ENCODE results near the gene ATP6V1B1.

The ATP6V1B1 gene

DNA sequence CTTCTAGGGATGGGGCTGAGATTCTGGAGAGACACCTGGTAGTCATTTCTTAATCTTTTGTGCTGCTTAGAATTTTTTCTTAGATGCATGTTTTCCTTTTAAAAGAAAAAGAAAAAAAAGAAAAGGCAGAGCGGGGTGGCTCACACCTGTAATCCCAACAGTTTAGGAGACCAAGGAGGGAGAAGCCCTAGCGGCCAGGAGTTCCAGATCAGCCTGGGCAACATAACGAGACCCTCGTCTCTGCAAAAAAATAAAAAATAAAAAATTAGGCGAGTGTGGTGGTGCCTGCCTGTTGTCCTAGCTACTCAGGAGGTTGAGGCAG is 46.0 kb upstream of the ATP6V1B1 start:
- no peak overlapping the region for H3K4me3 ChIP-seq (replicated peaks; ENCODE audit: low read depth, low read length)
- DNase-seq (ENCODE audit: low read depth): no peak
- TF ChIP-seq, protein P1, sequence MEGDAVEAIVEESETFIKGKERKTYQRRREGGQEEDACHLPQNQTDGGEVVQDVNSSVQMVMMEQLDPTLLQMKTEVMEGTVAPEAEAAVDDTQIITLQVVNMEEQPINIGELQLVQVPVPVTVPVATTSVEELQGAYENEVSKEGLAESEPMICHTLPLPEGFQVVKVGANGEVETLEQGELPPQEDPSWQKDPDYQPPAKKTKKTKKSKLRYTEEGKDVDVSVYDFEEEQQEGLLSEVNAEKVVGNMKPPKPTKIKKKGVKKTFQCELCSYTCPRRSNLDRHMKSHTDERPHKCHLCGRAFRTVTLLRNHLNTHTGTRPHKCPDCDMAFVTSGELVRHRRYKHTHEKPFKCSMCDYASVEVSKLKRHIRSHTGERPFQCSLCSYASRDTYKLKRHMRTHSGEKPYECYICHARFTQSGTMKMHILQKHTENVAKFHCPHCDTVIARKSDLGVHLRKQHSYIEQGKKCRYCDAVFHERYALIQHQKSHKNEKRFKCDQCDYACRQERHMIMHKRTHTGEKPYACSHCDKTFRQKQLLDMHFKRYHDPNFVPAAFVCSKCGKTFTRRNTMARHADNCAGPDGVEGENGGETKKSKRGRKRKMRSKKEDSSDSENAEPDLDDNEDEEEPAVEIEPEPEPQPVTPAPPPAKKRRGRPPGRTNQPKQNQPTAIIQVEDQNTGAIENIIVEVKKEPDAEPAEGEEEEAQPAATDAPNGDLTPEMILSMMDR (IDR thresholded peaks at IDR 0.05; ENCODE audit: low read length, missing control alignments): no peak

DNA sequence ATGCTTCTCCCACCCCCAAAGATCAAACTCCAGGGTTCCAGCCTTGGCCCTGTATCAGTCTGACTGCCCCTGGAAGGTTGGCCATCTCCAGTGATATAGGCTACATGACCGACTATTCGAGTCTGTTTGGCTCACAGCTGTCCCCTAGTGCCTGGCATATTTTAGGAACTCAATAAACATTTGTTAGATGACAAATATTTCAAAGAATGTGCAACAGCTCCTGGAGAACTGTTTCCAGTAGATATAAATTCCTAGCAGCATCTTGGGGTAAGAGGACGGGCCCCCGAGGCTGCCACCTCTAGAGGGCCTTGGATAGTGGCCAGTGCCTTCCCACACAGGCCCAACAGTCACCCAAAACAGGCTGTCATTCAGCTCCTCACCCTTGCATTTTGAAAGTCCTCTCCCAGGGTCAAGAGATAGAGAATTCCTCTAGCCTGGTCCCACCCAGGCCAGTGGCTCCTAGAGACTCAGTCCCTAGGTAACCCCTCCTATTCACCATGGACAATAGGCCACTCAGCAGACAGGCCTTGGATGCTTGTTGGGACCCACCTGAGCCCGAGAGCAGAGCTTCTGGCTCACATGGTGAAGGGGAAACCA is 45.1 kb upstream of the ATP6V1B1 start:
- TF ChIP-seq, protein P1 (IDR thresholded peaks at IDR 0.05; ENCODE audit: low read length, missing control alignments): no peak
- no peak for DNase-seq (ENCODE audit: low read depth)

DNA sequence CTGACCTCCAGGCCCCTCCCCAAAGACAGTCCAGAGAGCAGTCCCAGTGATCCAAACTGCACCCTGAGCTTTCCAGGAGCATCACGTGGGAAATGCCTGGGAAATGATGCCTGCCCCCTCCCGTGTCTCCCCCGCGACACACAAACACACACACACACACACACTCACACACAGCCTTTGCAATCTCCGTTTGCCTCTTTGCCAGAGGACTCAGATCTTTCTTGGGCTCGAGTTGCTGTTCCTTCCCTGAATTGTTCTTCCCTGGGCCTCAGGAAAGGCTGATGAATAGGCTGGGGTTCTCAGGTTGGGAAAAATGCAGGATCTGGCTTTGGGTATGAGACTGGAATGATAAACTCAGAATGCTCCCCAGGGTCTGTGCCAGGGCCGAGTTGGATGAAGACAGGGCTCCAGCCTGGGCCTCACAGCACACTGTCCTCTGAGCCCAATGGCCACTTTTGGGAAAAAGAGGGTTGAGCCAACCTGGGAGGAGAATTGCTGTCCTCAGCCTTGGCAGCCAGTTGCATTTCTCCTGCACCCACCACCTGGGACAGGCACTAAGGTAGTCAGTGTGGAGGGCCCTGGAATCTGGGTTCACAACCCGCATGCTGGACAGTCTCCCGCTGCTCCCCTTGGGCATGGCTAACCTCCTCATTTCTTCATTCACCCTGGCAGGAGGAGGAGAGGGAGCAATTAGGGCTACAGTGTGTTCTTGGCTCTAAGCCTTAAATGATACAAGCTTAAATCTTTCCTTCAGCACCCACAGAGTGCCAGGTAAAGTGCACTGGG is 43.9 kb upstream of the ATP6V1B1 start:
- no peak for DNase-seq (ENCODE audit: low read depth)
- TF ChIP-seq, protein P1 (IDR thresholded peaks at IDR 0.05; ENCODE audit: low read length, missing control alignments): no peak
- no peak overlapping the region for H3K4me3 ChIP-seq (replicated peaks; ENCODE audit: low read depth, low read length)

More for the DNA sequence above, 45.1 kb upstream of the ATP6V1B1 start:
- H3K4me3 ChIP-seq (replicated peaks; ENCODE audit: low read depth, low read length): no peak overlapping the region

DNA sequence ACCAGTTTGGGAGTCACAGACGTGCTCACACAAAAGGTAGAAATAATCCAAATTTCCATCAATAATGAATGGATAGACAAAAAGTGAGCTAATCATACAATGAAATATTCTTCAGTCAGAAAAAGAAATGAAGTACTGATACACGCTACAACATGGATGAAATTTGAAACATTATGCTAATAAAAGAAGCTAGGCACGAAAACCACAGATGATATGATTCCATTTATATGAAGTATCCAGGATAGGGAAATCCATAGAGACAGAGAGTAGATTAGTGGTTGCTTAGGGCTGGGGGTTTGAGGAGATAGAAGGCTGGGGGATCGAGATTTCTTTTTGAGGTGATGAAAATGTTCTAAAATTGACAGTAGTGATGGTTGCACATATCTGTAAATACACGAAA is 43.0 kb upstream of the ATP6V1B1 start:
- no peak overlapping the region for H3K4me3 ChIP-seq (replicated peaks; ENCODE audit: low read depth, low read length)
- no peak for DNase-seq (ENCODE audit: low read depth)
- TF ChIP-seq, protein P1 (IDR thresholded peaks at IDR 0.05; ENCODE audit: low read length, missing control alignments): no peak

DNA sequence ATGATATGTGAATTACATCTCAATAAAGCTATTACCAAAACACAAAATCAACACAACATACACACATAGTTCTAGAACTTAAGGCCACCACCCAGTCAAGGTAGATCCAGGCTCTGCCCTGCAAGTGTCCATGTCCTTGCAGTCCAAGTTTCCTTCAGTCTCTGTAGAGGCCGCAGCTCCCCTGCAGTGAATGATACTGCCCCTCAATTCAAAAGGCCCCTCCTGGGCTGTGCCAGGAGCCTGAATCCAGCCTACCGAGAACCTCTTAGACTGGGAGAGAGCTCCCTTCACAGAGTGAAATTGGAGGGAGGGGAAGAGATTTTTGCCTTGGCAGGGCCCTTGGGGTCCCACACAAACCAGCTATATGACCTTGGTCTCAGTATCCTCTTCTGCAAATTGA is 42.5 kb upstream of the ATP6V1B1 start:
- DNase-seq (ENCODE audit: low read depth): no peak
- TF ChIP-seq, protein P1 (IDR thresholded peaks at IDR 0.05; ENCODE audit: low read length, missing control alignments): no peak
- H3K4me3 ChIP-seq (replicated peaks; ENCODE audit: low read depth, low read length): no peak overlapping the region

DNA sequence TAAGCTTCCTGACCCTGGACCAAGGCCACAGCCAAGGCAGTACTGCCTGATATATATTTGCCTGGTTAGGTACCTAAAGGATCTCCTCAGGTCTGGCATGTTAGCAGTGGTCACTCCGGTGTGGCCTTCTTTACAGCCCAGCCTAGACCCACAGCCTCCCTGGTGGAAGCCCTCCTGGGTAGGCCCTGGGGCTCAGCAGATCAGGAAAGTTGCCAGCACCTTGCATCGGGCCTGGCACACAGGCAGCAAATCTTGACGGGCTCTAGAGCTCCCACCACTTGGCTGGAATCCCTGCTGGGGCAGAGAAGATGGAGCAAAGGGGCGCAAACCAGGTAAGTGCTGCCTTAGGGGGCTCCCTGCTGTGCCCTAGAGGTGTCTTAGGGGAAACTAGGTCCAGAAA is 40.9 kb upstream of the ATP6V1B1 start:
- H3K4me3 ChIP-seq (replicated peaks; ENCODE audit: low read depth, low read length): no peak overlapping the region
- no peak for DNase-seq (ENCODE audit: low read depth)
- TF ChIP-seq, protein P1 (IDR thresholded peaks at IDR 0.05; ENCODE audit: low read length, missing control alignments): no peak

DNA sequence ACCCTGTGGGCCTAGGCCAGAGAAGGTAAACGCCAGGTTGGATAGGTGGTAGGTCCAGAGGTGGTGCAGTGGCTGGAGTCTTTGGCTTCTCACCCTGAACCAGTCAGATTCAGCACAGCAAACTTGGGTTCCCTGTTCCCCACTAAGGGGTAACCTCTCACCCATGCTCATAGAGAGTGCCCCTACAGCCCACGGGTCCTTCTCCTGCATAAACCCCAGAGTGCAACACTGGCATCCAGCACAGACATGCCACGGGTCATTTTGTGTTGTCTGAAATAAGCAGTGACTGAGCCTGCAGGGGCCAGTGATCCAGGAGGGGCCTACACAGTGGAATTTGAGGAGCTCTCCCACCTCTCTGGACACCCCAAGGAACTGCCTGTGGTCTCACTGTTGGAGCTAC is 40.5 kb upstream of the ATP6V1B1 start:
- H3K4me3 ChIP-seq (replicated peaks; ENCODE audit: low read depth, low read length): no peak overlapping the region
- DNase-seq (ENCODE audit: low read depth): no peak
- TF ChIP-seq, protein P1 (IDR thresholded peaks at IDR 0.05; ENCODE audit: low read length, missing control alignments): no peak
